ENCODE results near the gene PLCL1. TPM values are rescaled to one million over a fixed set of nuclear protein-coding genes. Genes with fewer than 3 reads are reported as not detected.

The PLCL1 gene
- total and polyA plus RNA-seq, 2 experiments from 2014 or later: 0.80 to 2.3 TPM

GRCh38 chr2:198053148-198053547 lies 248.8 kb downstream of the PLCL1 start:
- Histone ChIP-seq H3K4me2 (ENCODE audit: unreplicated experiment) (no peak overlapping the region), H3K27ac (no peak overlapping the region), H4K20me1 (ENCODE audit: insufficient read depth) (no peaks in the 10 kb centered on the region), H3K4me3 (no peak overlapping the region), H3K9me2 (ENCODE audit: insufficient read depth) (no peaks in the 10 kb centered on the region), H3K79me2 (ENCODE audit: insufficient read depth) (no peaks in the 10 kb centered on the region), H3K4me1 (ENCODE audit: insufficient read depth) (no peaks in the 10 kb centered on the region), H2AFZ (no peak overlapping the region), H3F3A (ENCODE audit: insufficient read depth) (no peaks in the 10 kb centered on the region), H3K27me3 (replicated peaks; ENCODE audit: insufficient read depth) (no peaks in the 10 kb centered on the region), H3K36me3 (ENCODE audit: low read depth) (no peaks in the 10 kb centered on the region), H3K9ac (no peak overlapping the region), H3K9me3 (ENCODE audit: low read depth) (no peaks in the 10 kb centered on the region)
- TF ChIP-seq EZH2 (IDR thresholded peaks at IDR 0.05; ENCODE audit: insufficient read depth, poor library complexity, severe bottlenecking) (no peak), EZH2phosphoT487 (IDR thresholded peaks at IDR 0.05; ENCODE audit: insufficient read depth, low read depth) (no peak)
- WGBS, 2 experiments (ENCODE audit: low coverage in 1 of 2, low lambda C conversion rate in 2 of 2, missing lambda C conversion rate in 2 of 2): 95 to 97% methylated on average over 1 of the region's 1 CpG
- in situ Hi-C loops (cut with MboI): no loop called here
- DNase-seq: no peak

- Histone ChIP-seq H3K36me3 (ENCODE audit: low read depth) (no peaks in the 10 kb centered on the region), H3K4me3 (no peak overlapping the region), H3K27ac (no peak overlapping the region), H3K9ac (no peak overlapping the region), H2AFZ (no peak overlapping the region), H3K4me2 (ENCODE audit: unreplicated experiment) (no peak overlapping the region), H3K79me2 (ENCODE audit: insufficient read depth) (no peaks in the 10 kb centered on the region), H3K9me3 (ENCODE audit: low read depth) (no peaks in the 10 kb centered on the region), H3F3A (ENCODE audit: insufficient read depth) (no peaks in the 10 kb centered on the region), H4K20me1 (ENCODE audit: insufficient read depth) (no peaks in the 10 kb centered on the region), H3K9me2 (ENCODE audit: insufficient read depth) (no peaks in the 10 kb centered on the region), H3K4me1 (ENCODE audit: insufficient read depth) (no peaks in the 10 kb centered on the region), H3K27me3 (replicated peaks; ENCODE audit: insufficient read depth) (no peaks in the 10 kb centered on the region)
- WGBS, 2 experiments (ENCODE audit: low coverage in 1 of 2, low lambda C conversion rate in 2 of 2, missing lambda C conversion rate in 2 of 2): 96 to 100% methylated on average over 1 of the region's 1 CpG
- TF ChIP-seq EZH2 (IDR thresholded peaks at IDR 0.05; ENCODE audit: insufficient read depth, poor library complexity, severe bottlenecking) (no peak), EZH2phosphoT487 (IDR thresholded peaks at IDR 0.05; ENCODE audit: insufficient read depth, low read depth) (no peak)
- in situ Hi-C loops (cut with MboI): no loop called here
- no peak for DNase-seq
Measured at GRCh38 chr2:198053776-198054175, 249.4 kb downstream of the PLCL1 start.

- peak; percentile 62 for DNase-seq
- no peak overlapping the region for H3K4me2 ChIP-seq (ENCODE audit: unreplicated experiment)
- H3K9ac ChIP-seq: no peak overlapping the region
- H3K27me3 ChIP-seq (replicated peaks; ENCODE audit: insufficient read depth): no peaks in the 10 kb centered on the region
- TF ChIP-seq EZH2 (IDR thresholded peaks at IDR 0.05; ENCODE audit: insufficient read depth, poor library complexity, severe bottlenecking) (no peak), EZH2phosphoT487 (IDR thresholded peaks at IDR 0.05; ENCODE audit: insufficient read depth, low read depth) (no peak)
- H3K9me2 ChIP-seq (ENCODE audit: insufficient read depth): no peaks in the 10 kb centered on the region
- no peaks in the 10 kb centered on the region for H3K36me3 ChIP-seq (ENCODE audit: low read depth)
- 83 to 86% methylated on average over 1 of the region's 1 CpG for WGBS, 2 experiments (ENCODE audit: low coverage in 1 of 2, low lambda C conversion rate in 2 of 2, missing lambda C conversion rate in 2 of 2)
- H3K27ac ChIP-seq: no peak overlapping the region
- H3K9me3 ChIP-seq (ENCODE audit: low read depth): no peaks in the 10 kb centered on the region
- no peak overlapping the region for H2AFZ ChIP-seq
- H3K4me3 ChIP-seq: no peak overlapping the region
- H3K4me1 ChIP-seq (ENCODE audit: insufficient read depth): no peaks in the 10 kb centered on the region
- no peaks in the 10 kb centered on the region for H4K20me1 ChIP-seq (ENCODE audit: insufficient read depth)
- H3K79me2 ChIP-seq (ENCODE audit: insufficient read depth): no peaks in the 10 kb centered on the region
- no peaks in the 10 kb centered on the region for H3F3A ChIP-seq (ENCODE audit: insufficient read depth)
- in situ Hi-C loops (cut with MboI): no loop called here
Measured at GRCh38 chr2:198054299-198054698, 249.9 kb downstream of the PLCL1 start.

- WGBS, 2 experiments (ENCODE audit: low coverage in 1 of 2, low lambda C conversion rate in 2 of 2, missing lambda C conversion rate in 2 of 2): 96 to 98% methylated on average over 2 of the region's 2 CpGs
- Histone ChIP-seq H3K4me1 (ENCODE audit: insufficient read depth) (no peaks in the 10 kb centered on the region), H3K36me3 (ENCODE audit: low read depth) (no peaks in the 10 kb centered on the region), H3K4me2 (ENCODE audit: unreplicated experiment) (no peak overlapping the region), H3K9me3 (ENCODE audit: low read depth) (no peaks in the 10 kb centered on the region), H3K27me3 (replicated peaks; ENCODE audit: insufficient read depth) (no peaks in the 10 kb centered on the region), H2AFZ (no peak overlapping the region), H3K79me2 (ENCODE audit: insufficient read depth) (no peaks in the 10 kb centered on the region), H3K4me3 (no peak overlapping the region), H3K9me2 (ENCODE audit: insufficient read depth) (no peaks in the 10 kb centered on the region), H3K27ac (no peak overlapping the region), H4K20me1 (ENCODE audit: insufficient read depth) (no peaks in the 10 kb centered on the region), H3K9ac (no peak overlapping the region), H3F3A (ENCODE audit: insufficient read depth) (no peaks in the 10 kb centered on the region)
- no peak for DNase-seq
- no peak for TF ChIP-seq EZH2phosphoT487 (IDR thresholded peaks at IDR 0.05; ENCODE audit: insufficient read depth, low read depth)
- no peak for TF ChIP-seq EZH2 (IDR thresholded peaks at IDR 0.05; ENCODE audit: insufficient read depth, poor library complexity, severe bottlenecking)
- in situ Hi-C loops (cut with MboI): no loop called here
Measured at GRCh38 chr2:198055716-198056115, 251.3 kb downstream of the PLCL1 start.

DNA sequence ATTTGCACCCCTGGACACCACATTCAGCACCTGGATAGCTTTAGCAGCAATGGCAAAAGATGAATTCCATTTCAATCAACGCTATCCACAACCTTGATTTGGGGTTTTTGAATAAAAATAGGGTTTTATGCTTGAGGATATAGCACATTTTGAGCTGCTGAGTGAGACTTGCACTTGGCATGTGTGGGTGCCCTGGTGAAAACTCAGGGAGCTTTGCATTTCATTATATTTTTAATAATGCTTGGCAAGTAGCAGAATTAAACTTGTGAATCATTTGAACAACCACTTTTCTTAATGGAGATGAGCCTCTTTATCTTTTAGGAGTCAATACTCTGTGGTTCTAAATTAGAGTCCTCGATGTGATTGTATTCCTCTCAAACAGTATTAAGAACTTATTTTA lies 252.4 kb downstream of the PLCL1 start:
- H3K27me3 ChIP-seq (replicated peaks; ENCODE audit: insufficient read depth): no peaks in the 10 kb centered on the region
- no peaks in the 10 kb centered on the region for H3K36me3 ChIP-seq (ENCODE audit: low read depth)
- H3K4me3 ChIP-seq: no peak overlapping the region
- no peaks in the 10 kb centered on the region for H3K4me1 ChIP-seq (ENCODE audit: insufficient read depth)
- no peak overlapping the region for H3K4me2 ChIP-seq (ENCODE audit: unreplicated experiment)
- H2AFZ ChIP-seq: no peak overlapping the region
- 74 to 86% methylated on average over 2 of the region's 2 CpGs for WGBS, 2 experiments (ENCODE audit: low coverage in 1 of 2, low lambda C conversion rate in 2 of 2, missing lambda C conversion rate in 2 of 2)
- TF ChIP-seq EZH2phosphoT487 (IDR thresholded peaks at IDR 0.05; ENCODE audit: insufficient read depth, low read depth) (no peak), EZH2 (IDR thresholded peaks at IDR 0.05; ENCODE audit: insufficient read depth, poor library complexity, severe bottlenecking) (no peak)
- no peak overlapping the region for H3K27ac ChIP-seq
- H3K9me3 ChIP-seq (ENCODE audit: low read depth): no peaks in the 10 kb centered on the region
- no peaks in the 10 kb centered on the region for H4K20me1 ChIP-seq (ENCODE audit: insufficient read depth)
- no peak for DNase-seq
- in situ Hi-C loops (cut with MboI): no loop called here
- no peaks in the 10 kb centered on the region for H3F3A ChIP-seq (ENCODE audit: insufficient read depth)
- no peak overlapping the region for H3K9ac ChIP-seq
- no peaks in the 10 kb centered on the region for H3K9me2 ChIP-seq (ENCODE audit: insufficient read depth)
- H3K79me2 ChIP-seq (ENCODE audit: insufficient read depth): no peaks in the 10 kb centered on the region

Measured in GM23248 (cell line).